Measurements from ENCODE around the gene C9orf78. TPM values are rescaled to one million over a fixed set of nuclear protein-coding genes. Genes with fewer than 3 reads are reported as not detected.
A peak's percentile ranks its signal among the peaks of the same experiment; 100 is the strongest.

The C9orf78 gene
- total RNA-seq, 1 donor from 2014 or later, result 34.1 TPM

GRCh38 chr9:129879991-129880653 lies 45.0 kb upstream of the C9orf78 start:
- no peak for TF ChIP-seq CTCF (IDR thresholded peaks at IDR 0.05)
- H3K36me3 Mint-ChIP-seq (ENCODE audit: low read depth), result peaks cover 48% of the 10 kb centered on the region
- DNase-seq (no peak), ATAC-seq (ENCODE audit: low read depth) (no peak)
- ChIA-PET CTCF (no interaction called here), POLR2A (no interaction called here)
- H3K27me3 Mint-ChIP-seq, result no peaks in the 10 kb centered on the region
- H3K9me3 Mint-ChIP-seq, result no peaks in the 10 kb centered on the region
- H3K27ac Mint-ChIP-seq, result no peak overlapping the region
- no peak overlapping the region for H3K4me3 Mint-ChIP-seq
- intact Hi-C loops (cut with micrococcal nuclease), result loop anchor here (10.0 kb wide), 1 partner anchor 475 kb away; no protein-coding TSS in a partner anchor
- H3K4me1 Mint-ChIP-seq, result peaks cover 20% of the 10 kb centered on the region

GRCh38 chr9:129879103-129879699 lies 44.1 kb upstream of the C9orf78 start:
- H3K4me1 Mint-ChIP-seq, result peaks cover 11% of the 10 kb centered on the region
- peaks cover 55% of the 10 kb centered on the region for H3K36me3 Mint-ChIP-seq (ENCODE audit: low read depth)
- DNase-seq (no peak), ATAC-seq (ENCODE audit: low read depth) (no peak)
- CTCF ChIA-PET, result no interaction called here
- H3K27me3 Mint-ChIP-seq, result no peaks in the 10 kb centered on the region
- no peak for TF ChIP-seq CTCF (IDR thresholded peaks at IDR 0.05)
- intact Hi-C loops (cut with micrococcal nuclease), result no loop called here
- H3K27ac Mint-ChIP-seq, result no peak overlapping the region
- no peaks in the 10 kb centered on the region for H3K9me3 Mint-ChIP-seq
- H3K4me3 Mint-ChIP-seq, result no peak overlapping the region
- POLR2A ChIA-PET, result interaction anchor here (1.4 kb wide), 1 partner anchor 10 kb away, joined by 4 read pairs; no protein-coding TSS in a partner anchor

GRCh38 chr9:129878291-129878690 lies 43.2 kb upstream of the C9orf78 start:
- POLR2A ChIA-PET, result interaction anchor here (1.4 kb wide), 1 partner anchor 11 kb away, joined by 4 read pairs; no protein-coding TSS in a partner anchor
- H3K4me1 Mint-ChIP-seq, result peaks cover 3% of the 10 kb centered on the region
- no peak for DNase-seq
- no peak for TF ChIP-seq CTCF (IDR thresholded peaks at IDR 0.05)
- H3K27ac Mint-ChIP-seq, result no peak overlapping the region
- H3K4me3 Mint-ChIP-seq, result no peak overlapping the region
- intact Hi-C loops (cut with micrococcal nuclease), result no loop called here
- CTCF ChIA-PET, result no interaction called here
- no peaks in the 10 kb centered on the region for H3K9me3 Mint-ChIP-seq
- ATAC-seq (ENCODE audit: low read depth), result no peak
- H3K36me3 Mint-ChIP-seq (ENCODE audit: low read depth), result peaks cover 64% of the 10 kb centered on the region
- no peaks in the 10 kb centered on the region for H3K27me3 Mint-ChIP-seq

- Mint-ChIP-seq H3K4me3 (no peak overlapping the region), H3K4me1 (peaks cover 5% of the 10 kb centered on the region), H3K27me3 (no peaks in the 10 kb centered on the region), H3K9me3 (no peaks in the 10 kb centered on the region), H3K36me3 (ENCODE audit: low read depth) (peaks cover 63% of the 10 kb centered on the region), H3K27ac (no peak overlapping the region)
- intact Hi-C loops (cut with micrococcal nuclease), result no loop called here
- POLR2A ChIA-PET, result no interaction called here
- ATAC-seq (ENCODE audit: low read depth) (peak; percentile 30), DNase-seq (no peak)
- CTCF ChIA-PET, result no interaction called here
- no peak for TF ChIP-seq CTCF (IDR thresholded peaks at IDR 0.05)
Observed at GRCh38 chr9:129876815-129877214, 41.7 kb upstream of the C9orf78 start.

GRCh38 chr9:129875687-129876395 lies 40.8 kb upstream of the C9orf78 start:
- peaks cover 5% of the 10 kb centered on the region for H3K4me1 Mint-ChIP-seq
- DNase-seq (no peak), ATAC-seq (ENCODE audit: low read depth) (no peak)
- TF ChIP-seq CTCF (IDR thresholded peaks at IDR 0.05), result no peak
- ChIA-PET CTCF (no interaction called here), POLR2A (no interaction called here)
- H3K4me3 Mint-ChIP-seq, result no peak overlapping the region
- no peak overlapping the region for H3K27ac Mint-ChIP-seq
- no peaks in the 10 kb centered on the region for H3K9me3 Mint-ChIP-seq
- peaks cover 57% of the 10 kb centered on the region for H3K36me3 Mint-ChIP-seq (ENCODE audit: low read depth)
- H3K27me3 Mint-ChIP-seq, result no peaks in the 10 kb centered on the region
- intact Hi-C loops (cut with micrococcal nuclease), result no loop called here
